K562 (cell line): ENCODE measurements around the gene FAM174C. TPM values are rescaled to one million over a fixed set of nuclear protein-coding genes. Genes with fewer than 3 reads are reported as not detected.

Experiments
- C11orf30 ChIP-seq: fragments of 450-650 bp; IDR thresholded peaks from 2 replicates; pipeline ENCODE4 v1.6.1; 2016; ENCODE audit warnings: low read depth, mild to moderate bottlenecking
- CSDE1 ChIP-seq, 2 experiments: fragments of 450-650 bp; IDR thresholded peaks; 2 replicates each; pipeline ENCODE4 v1.6.1; 2016; ENCODE audit warnings: mild to moderate bottlenecking in 1 of 2
- EP400 ChIP-seq: fragments of 450-650 bp; IDR thresholded peaks from 2 replicates; pipeline ENCODE4 v1.6.1; 2017; ENCODE audit warnings: antibody characterized with exemption, mild to moderate bottlenecking, moderate library complexity
- ETS2 ChIP-seq: IDR thresholded peaks from 2 replicates; pipeline ENCODE4 v1.6.1; 2016; ENCODE audit warnings: borderline replicate concordance, missing genetic modification characterization, mild to moderate bottlenecking, moderate library complexity, missing compliant biosample characterization; ENCODE audit not compliant: poor library complexity, severe bottlenecking
- HNRNPL ChIP-seq: fragments of 200-400 bp; formaldehyde crosslinking; IDR thresholded peaks from 2 replicates; pipeline ENCODE4 v1.6.1; 2017; ENCODE audit warnings: low read depth, mild to moderate bottlenecking, low read length
- ILK ChIP-seq: fragments of 450-650 bp; IDR thresholded peaks from 2 replicates; pipeline ENCODE4 v1.6.1; 2016; ENCODE audit warnings: missing genetic modification characterization, low read depth, mild to moderate bottlenecking, missing compliant biosample characterization, moderate library complexity, borderline replicate concordance
- PHF8 ChIP-seq: fragments of 200-600 bp; sonication (generic); IDR thresholded peaks from 2 replicates; pipeline ENCODE4 v1.6.1; 2012; ENCODE audit warnings: mixed run types, mild to moderate bottlenecking, inconsistent platforms, low read length, moderate library complexity, borderline replicate concordance
- RBM15 ChIP-seq: fragments of 200-400 bp; formaldehyde crosslinking; IDR thresholded peaks from 2 replicates; pipeline ENCODE4 v1.6.1; 2018; ENCODE audit warnings: mild to moderate bottlenecking, low read length, moderate library complexity; ENCODE audit not compliant: insufficient read depth
- SOX6 ChIP-seq: fragments of 450-650 bp; IDR thresholded peaks from 2 replicates; pipeline ENCODE4 v1.6.1; 2014; ENCODE audit warnings: mild to moderate bottlenecking
- SUPT5H ChIP-seq: fragments of 450-650 bp; IDR thresholded peaks from 2 replicates; pipeline ENCODE4 v1.6.1; 2016
- YY1 ChIP-seq, 3 experiments: IDR thresholded peaks; 2 replicates each; pipeline ENCODE4 v1.6.1; 2011; ENCODE audit warnings: low read length in 2 of 3, mild to moderate bottlenecking in 2 of 3, moderate library complexity in 2 of 3, borderline replicate concordance in 1 of 3, control low read depth in 1 of 3, low read depth in 1 of 3; ENCODE audit not compliant: insufficient read depth in 3 of 3, insufficient replicate concordance in 2 of 3, control insufficient read depth in 1 of 3, insufficient read length in 1 of 3; ENCODE audit errors: extremely low read depth in 1 of 3
- ZBED1 ChIP-seq: IDR thresholded peaks from 2 replicates; pipeline ENCODE4 v1.6.1; 2014
- ZBTB8A ChIP-seq: fragments of 450-650 bp; IDR thresholded peaks from 2 replicates; pipeline ENCODE4 v1.6.1; 2018; ENCODE audit warnings: mild to moderate bottlenecking, moderate library complexity; ENCODE audit not compliant: partially characterized antibody
- polyA plus RNA-seq, 8 experiments: library from polyadenylated mRNA; depleted of rRNA in 4 of 8; stranded (reverse) in 5 of 8; unstranded in 3 of 8; fragments of >200 nt; fragmentation: Nextera tagmentation in 2 of 8; fragmentation: Illumina TruSeq in 1 of 8; extraction: Ambion mirVana in 2 of 8; extraction: Trizol in 1 of 8; gene quantifications; 2 replicates each; pipeline versions ENCODE4 v1.2.1 to v1.2.3, GENCODE V29; 2011 to 2014; ENCODE audit warnings: inconsistent platforms in 1 of 8, missing spikeins in 1 of 8
- total RNA-seq, 7 experiments: library from RNA; depleted of rRNA in 6 of 7; stranded (reverse); fragments of >200 nt in 6 of 7; fragmentation: Illumina TruSeq in 2 of 7; extraction: Trizol in 2 of 7; gene quantifications; 2 replicates each; pipeline versions ENCODE4 v1.2.1 to v1.2.3, GENCODE V29; 2011 to 2021; ENCODE audit warnings: low replicate concordance in 1 of 7
- TF ChIP-seq, protein P1 (sequence below): sonication (generic); formaldehyde crosslinking; IDR thresholded peaks from 2 replicates; pipeline ENCODE4 v1.8.0; 2022; ENCODE audit warnings: mild to moderate bottlenecking, missing genetic modification reagents
- TF ChIP-seq, protein P2 (sequence below): sonication (generic); formaldehyde crosslinking; IDR thresholded peaks from 2 replicates; pipeline ENCODE4 v1.8.0; 2022; ENCODE audit warnings: missing genetic modification reagents, mild to moderate bottlenecking, borderline replicate concordance
- TF ChIP-seq, protein P3 (sequence below): fragments of 250-450 bp; sonication (Bioruptor Pico); IDR thresholded peaks from 2 replicates; pipeline ENCODE4 v1.4.0; 2020; ENCODE audit warnings: mild to moderate bottlenecking
- TF ChIP-seq, protein P4 (sequence below): fragments of 450-650 bp; IDR thresholded peaks from 2 replicates; pipeline ENCODE4 v1.6.1; 2016; ENCODE audit warnings: mild to moderate bottlenecking

The FAM174C gene
- total and polyA plus RNA-seq, 9 of the 15 experiments (the other 6 are each of a cell fraction or from before 2014, with no cell fraction given) = 0.66 to 89.6 (median 20.3) TPM

DNA sequence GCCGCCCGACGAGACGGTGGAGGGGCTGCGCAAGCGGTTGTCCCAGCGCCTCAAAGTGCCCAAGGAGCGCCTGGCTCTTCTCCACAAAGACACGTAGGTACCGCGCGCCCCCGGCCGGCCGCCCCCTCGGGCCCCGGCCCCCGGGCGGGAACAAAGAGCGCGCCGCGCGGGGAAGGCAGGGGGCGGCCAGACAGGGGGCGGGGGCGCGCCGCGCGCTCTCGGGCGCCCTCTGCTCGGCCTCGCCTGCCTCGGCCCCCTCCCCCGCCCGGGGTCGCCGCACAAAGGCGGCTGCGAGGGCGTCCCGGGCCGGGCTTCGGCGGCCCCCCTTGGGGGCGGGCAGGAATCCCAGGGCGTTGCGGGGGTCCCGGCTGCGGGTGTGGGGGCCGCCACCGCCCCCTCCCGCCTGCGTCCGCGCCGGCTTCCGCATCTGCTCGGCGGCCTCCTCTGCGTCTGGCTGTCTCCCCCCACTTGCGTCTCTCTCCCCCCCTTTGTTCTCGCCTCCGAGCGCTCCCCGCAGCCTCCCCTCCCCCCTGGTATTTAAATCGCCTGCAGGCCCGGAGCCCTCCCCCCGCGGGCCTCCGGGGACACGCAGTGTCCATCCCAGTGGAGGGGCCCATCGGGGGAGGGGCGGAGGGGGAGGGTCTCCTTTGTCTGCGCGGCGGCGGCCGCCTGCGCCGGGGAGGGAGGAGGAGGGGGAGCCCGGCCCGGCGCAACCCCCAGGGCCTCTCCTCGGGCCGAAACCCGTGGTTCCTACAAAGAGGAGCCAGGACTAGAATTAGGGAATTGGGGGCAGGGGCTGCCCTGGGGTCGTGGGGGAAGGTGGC is 24.7 kb upstream of the FAM174C start (continued):
- TF ChIP-seq C11orf30 (no peak), PHF8 (0 out of 2 replicates have a peak, but pooled peaks have one; percentile 3), HNRNPL (no peak), CSDE1 (IDR thresholded peaks at IDR 0.05) (no peak), ILK (tag) (no peak), SUPT5H (no peak), SOX6 (no peak), RBM15 (no peak), EP400 (no peak), YY1 (IDR thresholded peaks at IDR 0.05; ENCODE audit: borderline replicate concordance in 1 of 3, control insufficient read depth in 1 of 3, extremely low read depth in 1 of 3, insufficient read depth in 3 of 3, insufficient read length in 1 of 3, insufficient replicate concordance in 2 of 3, low read depth in 1 of 3, low read length in 2 of 3) (peak in 1 of 3 experiments; percentile 4), ZBED1 (no peak), ZBTB8A (no peak), ETS2 (no peak)
- TF ChIP-seq, protein P1, sequence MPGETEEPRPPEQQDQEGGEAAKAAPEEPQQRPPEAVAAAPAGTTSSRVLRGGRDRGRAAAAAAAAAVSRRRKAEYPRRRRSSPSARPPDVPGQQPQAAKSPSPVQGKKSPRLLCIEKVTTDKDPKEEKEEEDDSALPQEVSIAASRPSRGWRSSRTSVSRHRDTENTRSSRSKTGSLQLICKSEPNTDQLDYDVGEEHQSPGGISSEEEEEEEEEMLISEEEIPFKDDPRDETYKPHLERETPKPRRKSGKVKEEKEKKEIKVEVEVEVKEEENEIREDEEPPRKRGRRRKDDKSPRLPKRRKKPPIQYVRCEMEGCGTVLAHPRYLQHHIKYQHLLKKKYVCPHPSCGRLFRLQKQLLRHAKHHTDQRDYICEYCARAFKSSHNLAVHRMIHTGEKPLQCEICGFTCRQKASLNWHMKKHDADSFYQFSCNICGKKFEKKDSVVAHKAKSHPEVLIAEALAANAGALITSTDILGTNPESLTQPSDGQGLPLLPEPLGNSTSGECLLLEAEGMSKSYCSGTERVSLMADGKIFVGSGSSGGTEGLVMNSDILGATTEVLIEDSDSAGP (CRISPR knock-in tag) = no peak
- TF ChIP-seq, protein P2, sequence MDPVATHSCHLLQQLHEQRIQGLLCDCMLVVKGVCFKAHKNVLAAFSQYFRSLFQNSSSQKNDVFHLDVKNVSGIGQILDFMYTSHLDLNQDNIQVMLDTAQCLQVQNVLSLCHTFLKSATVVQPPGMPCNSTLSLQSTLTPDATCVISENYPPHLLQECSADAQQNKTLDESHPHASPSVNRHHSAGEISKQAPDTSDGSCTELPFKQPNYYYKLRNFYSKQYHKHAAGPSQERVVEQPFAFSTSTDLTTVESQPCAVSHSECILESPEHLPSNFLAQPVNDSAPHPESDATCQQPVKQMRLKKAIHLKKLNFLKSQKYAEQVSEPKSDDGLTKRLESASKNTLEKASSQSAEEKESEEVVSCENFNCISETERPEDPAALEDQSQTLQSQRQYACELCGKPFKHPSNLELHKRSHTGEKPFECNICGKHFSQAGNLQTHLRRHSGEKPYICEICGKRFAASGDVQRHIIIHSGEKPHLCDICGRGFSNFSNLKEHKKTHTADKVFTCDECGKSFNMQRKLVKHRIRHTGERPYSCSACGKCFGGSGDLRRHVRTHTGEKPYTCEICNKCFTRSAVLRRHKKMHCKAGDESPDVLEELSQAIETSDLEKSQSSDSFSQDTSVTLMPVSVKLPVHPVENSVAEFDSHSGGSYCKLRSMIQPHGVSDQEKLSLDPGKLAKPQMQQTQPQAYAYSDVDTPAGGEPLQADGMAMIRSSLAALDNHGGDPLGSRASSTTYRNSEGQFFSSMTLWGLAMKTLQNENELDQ = no peak
- TF ChIP-seq, protein P3, sequence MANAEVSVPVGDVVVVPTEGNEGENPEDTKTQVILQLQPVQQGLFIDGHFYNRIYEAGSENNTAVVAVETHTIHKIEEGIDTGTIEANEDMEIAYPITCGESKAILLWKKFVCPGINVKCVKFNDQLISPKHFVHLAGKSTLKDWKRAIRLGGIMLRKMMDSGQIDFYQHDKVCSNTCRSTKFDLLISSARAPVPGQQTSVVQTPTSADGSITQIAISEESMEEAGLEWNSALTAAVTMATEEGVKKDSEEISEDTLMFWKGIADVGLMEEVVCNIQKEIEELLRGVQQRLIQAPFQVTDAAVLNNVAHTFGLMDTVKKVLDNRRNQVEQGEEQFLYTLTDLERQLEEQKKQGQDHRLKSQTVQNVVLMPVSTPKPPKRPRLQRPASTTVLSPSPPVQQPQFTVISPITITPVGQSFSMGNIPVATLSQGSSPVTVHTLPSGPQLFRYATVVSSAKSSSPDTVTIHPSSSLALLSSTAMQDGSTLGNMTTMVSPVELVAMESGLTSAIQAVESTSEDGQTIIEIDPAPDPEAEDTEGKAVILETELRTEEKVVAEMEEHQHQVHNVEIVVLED (CRISPR knock-in tag) = peak; percentile 34; the same call in 1 of the 2 replicates
- TF ChIP-seq, protein P4, sequence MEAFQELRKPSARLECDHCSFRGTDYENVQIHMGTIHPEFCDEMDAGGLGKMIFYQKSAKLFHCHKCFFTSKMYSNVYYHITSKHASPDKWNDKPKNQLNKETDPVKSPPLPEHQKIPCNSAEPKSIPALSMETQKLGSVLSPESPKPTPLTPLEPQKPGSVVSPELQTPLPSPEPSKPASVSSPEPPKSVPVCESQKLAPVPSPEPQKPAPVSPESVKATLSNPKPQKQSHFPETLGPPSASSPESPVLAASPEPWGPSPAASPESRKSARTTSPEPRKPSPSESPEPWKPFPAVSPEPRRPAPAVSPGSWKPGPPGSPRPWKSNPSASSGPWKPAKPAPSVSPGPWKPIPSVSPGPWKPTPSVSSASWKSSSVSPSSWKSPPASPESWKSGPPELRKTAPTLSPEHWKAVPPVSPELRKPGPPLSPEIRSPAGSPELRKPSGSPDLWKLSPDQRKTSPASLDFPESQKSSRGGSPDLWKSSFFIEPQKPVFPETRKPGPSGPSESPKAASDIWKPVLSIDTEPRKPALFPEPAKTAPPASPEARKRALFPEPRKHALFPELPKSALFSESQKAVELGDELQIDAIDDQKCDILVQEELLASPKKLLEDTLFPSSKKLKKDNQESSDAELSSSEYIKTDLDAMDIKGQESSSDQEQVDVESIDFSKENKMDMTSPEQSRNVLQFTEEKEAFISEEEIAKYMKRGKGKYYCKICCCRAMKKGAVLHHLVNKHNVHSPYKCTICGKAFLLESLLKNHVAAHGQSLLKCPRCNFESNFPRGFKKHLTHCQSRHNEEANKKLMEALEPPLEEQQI = no peak
